PC-3 (cell line): ENCODE data around the gene PYGM. TPM values are rescaled to one million over a fixed set of nuclear protein-coding genes. Genes with fewer than 3 reads are reported as not detected.

Experiments used
- ATAC-seq: fragments of 200-7000 bp; cut with Tn5 transposase; 2 replicates; pipeline ENCODE4 v1.9.1; 2020; ENCODE audit warnings: mild to moderate bottlenecking, moderate library complexity
- BruUV-seq: library from RNA; stranded (reverse); fragments of 400-500 nt; replicated peaks from 2 replicates; lab custom pipeline; 2021; lab: Mats Ljungman, UMichigan
- CTCF ChIA-PET: fragments of 300-600 bp; sonication (Branson Sonifier 250); formaldehyde crosslinking; loops from one replicate; lab custom pipeline; 2022; ENCODE audit warnings: antibody characterized with exemption; lab: Charles Lee
- POLR2A ChIA-PET: fragments of 300-600 bp; sonication (Branson Sonifier 250); formaldehyde crosslinking; loops from one replicate; lab custom pipeline; 2022; ENCODE audit warnings: antibody characterized with exemption; ENCODE audit not compliant: unreplicated experiment; lab: Charles Lee
- DNase-seq: peaks from one replicate; pipeline ENCODE4 v3.0.0-alpha.2; 2015
- H2AFZ ChIP-seq: fragments of 300-600 bp; sonication (generic); 2 replicates; pipeline ENCODE4 v1.6.0; 2016; ENCODE audit warnings: antibody characterized with exemption, low read length
- H3F3A ChIP-seq: fragments of 300-600 bp; sonication (generic); one replicate; pipeline ENCODE4 v1.6.0; 2017; ENCODE audit warnings: antibody characterized with exemption, low read length, control low read depth, mild to moderate bottlenecking; ENCODE audit not compliant: unreplicated experiment
- H3K27ac ChIP-seq: fragments of 300-600 bp; sonication (generic); 2 replicates; pipeline ENCODE4 v1.5.1; 2016; ENCODE audit warnings: mild to moderate bottlenecking, low read length
- H3K27me3 ChIP-seq: fragments of 300-600 bp; sonication (generic); 2 replicates; pipeline ENCODE4 v1.6.1; 2016; ENCODE audit warnings: low read length, mixed read lengths
- H3K36me3 ChIP-seq: fragments of 300-600 bp; sonication (generic); 2 replicates; pipeline ENCODE4 v1.6.1; 2016; ENCODE audit warnings: low read depth, mixed run types, low read length, mixed read lengths
- H3K4me1 ChIP-seq: fragments of 300-600 bp; sonication (generic); 2 replicates; pipeline ENCODE4 v1.5.1; 2016; ENCODE audit warnings: low read length; ENCODE audit not compliant: insufficient read depth
- H3K4me2 ChIP-seq: fragments of 300-600 bp; sonication (generic); 2 replicates; pipeline ENCODE4 v1.6.0; 2016; ENCODE audit warnings: low read length
- H3K4me3 ChIP-seq: fragments of 300-600 bp; sonication (generic); 2 replicates; pipeline ENCODE4 v1.5.1; 2016; ENCODE audit warnings: mild to moderate bottlenecking, low read length, mixed read lengths
- H3K79me2 ChIP-seq: fragments of 300-600 bp; sonication (generic); 2 replicates; pipeline ENCODE4 v1.6.1; 2017; ENCODE audit warnings: low read length, mixed read lengths
- H3K9ac ChIP-seq: fragments of 300-600 bp; sonication (generic); 2 replicates; pipeline ENCODE4 v1.6.0; 2016; ENCODE audit warnings: mild to moderate bottlenecking, low read length
- H3K9me2 ChIP-seq: fragments of 300-600 bp; sonication (generic); replicated peaks from 2 replicates; pipeline ENCODE4 v1.6.1; 2016; ENCODE audit warnings: mixed run types, low read length, mixed read lengths
- H3K9me3 ChIP-seq: fragments of 300-600 bp; sonication (generic); 2 replicates; pipeline ENCODE4 v1.6.1; 2016; ENCODE audit warnings: low read length, mixed read lengths
- H4K20me1 ChIP-seq: fragments of 300-600 bp; sonication (generic); 2 replicates; pipeline ENCODE4 v1.6.1; 2016; ENCODE audit warnings: low read length, mixed read lengths
- EZH2 ChIP-seq: fragments of 300-600 bp; sonication (generic); IDR thresholded peaks from one replicate; pipeline ENCODE4 v1.6.1; 2017; ENCODE audit warnings: antibody characterized with exemption, mild to moderate bottlenecking, low read length; ENCODE audit not compliant: unreplicated experiment
- EZH2phosphoT487 ChIP-seq: fragments of 300-600 bp; sonication (generic); IDR thresholded peaks from 2 replicates; pipeline ENCODE4 v1.6.1; 2018; ENCODE audit warnings: mild to moderate bottlenecking, antibody characterized with exemption, low read length, borderline replicate concordance
- intact Hi-C: fragments of 100-400 bp; cut with micrococcal nuclease; formaldehyde crosslinking; loops from 2 replicates; pipeline ENCODE4 v1.9.0; 2023
- total RNA-seq: library from RNA; depleted of rRNA; stranded (reverse); fragments of >200 nt; gene quantifications from 2 replicates; pipeline ENCODE4 v1.2.3, GENCODE V29; 2014
- TF ChIP-seq, protein P1 (sequence below): fragments of 300-600 bp; sonication (generic); conservative IDR thresholded peaks from 2 replicates; pipeline ENCODE4 v1.5.1; 2017; ENCODE audit warnings: antibody characterized with exemption, low read depth, mild to moderate bottlenecking, low read length

PYGM gene
- total RNA-seq, 1 experiment from 2014 or later = 0.95 TPM

DNA sequence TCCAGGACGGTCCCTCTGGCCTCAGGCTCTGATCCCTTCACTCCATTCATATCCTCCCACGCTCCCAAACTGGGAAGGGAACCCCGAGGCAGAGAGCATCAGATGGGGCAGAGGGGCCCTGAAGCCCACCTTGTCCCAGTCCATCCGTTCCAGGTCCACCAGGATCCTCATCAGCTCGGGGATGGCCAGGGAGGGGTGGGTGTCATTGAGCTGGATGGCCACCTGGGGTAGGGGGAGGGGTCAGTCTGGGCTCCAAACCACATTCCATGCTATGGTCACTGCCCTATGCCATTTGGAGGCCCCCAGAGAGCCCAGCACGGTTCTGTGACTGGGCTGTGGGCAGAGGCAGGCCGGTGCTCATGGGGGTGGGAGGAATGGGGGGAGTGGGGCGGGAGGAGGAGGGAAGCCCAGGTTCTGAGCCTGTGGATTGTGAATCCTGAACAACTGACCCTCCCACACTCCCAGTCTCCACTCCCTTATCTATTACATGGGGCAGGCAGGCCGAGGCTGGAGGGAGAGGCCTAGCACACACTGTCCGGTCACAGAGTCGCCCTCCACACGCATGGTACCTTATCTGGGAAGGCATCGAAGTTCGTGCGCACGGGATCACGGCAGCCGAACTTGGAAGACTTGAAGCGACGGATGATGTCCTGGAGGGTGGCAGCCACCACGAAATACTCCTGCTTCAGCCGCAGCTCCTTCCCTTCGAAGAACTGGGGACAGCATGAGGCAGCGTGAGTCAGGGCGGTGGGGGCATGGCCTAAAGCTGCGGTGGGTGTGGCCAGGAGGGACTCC, 5.5 kb downstream of the PYGM start:
- Histone ChIP-seq H3F3A (no peaks in the 10 kb centered on the region), H3K4me2 (no peak overlapping the region), H4K20me1 (no peaks in the 10 kb centered on the region), H3K79me2 (no peaks in the 10 kb centered on the region), H3K9me3 (no peaks in the 10 kb centered on the region), H3K4me1 (no peaks in the 10 kb centered on the region), H3K27me3 (no peaks in the 10 kb centered on the region), H3K9me2 (no peaks in the 10 kb centered on the region), H3K4me3 (no peak overlapping the region), H3K9ac (no peak overlapping the region), H3K27ac (no peak overlapping the region), H3K36me3 (no peaks in the 10 kb centered on the region), H2AFZ (no peak overlapping the region)
- no peak for ATAC-seq
- intact Hi-C loops = no loop called here
- POLR2A ChIA-PET = no interaction called here
- CTCF ChIA-PET = interaction anchor here (0.6 kb wide), 1 partner anchor 66 kb away, joined by 6 read pairs; no protein-coding TSS in a partner anchor
- no TSS peak for BruUV-seq
- TF ChIP-seq EZH2phosphoT487 = no peak
- TF ChIP-seq, protein P1, sequence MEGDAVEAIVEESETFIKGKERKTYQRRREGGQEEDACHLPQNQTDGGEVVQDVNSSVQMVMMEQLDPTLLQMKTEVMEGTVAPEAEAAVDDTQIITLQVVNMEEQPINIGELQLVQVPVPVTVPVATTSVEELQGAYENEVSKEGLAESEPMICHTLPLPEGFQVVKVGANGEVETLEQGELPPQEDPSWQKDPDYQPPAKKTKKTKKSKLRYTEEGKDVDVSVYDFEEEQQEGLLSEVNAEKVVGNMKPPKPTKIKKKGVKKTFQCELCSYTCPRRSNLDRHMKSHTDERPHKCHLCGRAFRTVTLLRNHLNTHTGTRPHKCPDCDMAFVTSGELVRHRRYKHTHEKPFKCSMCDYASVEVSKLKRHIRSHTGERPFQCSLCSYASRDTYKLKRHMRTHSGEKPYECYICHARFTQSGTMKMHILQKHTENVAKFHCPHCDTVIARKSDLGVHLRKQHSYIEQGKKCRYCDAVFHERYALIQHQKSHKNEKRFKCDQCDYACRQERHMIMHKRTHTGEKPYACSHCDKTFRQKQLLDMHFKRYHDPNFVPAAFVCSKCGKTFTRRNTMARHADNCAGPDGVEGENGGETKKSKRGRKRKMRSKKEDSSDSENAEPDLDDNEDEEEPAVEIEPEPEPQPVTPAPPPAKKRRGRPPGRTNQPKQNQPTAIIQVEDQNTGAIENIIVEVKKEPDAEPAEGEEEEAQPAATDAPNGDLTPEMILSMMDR = no peak
- TF ChIP-seq EZH2 = no peak
- no peak for DNase-seq

DNA sequence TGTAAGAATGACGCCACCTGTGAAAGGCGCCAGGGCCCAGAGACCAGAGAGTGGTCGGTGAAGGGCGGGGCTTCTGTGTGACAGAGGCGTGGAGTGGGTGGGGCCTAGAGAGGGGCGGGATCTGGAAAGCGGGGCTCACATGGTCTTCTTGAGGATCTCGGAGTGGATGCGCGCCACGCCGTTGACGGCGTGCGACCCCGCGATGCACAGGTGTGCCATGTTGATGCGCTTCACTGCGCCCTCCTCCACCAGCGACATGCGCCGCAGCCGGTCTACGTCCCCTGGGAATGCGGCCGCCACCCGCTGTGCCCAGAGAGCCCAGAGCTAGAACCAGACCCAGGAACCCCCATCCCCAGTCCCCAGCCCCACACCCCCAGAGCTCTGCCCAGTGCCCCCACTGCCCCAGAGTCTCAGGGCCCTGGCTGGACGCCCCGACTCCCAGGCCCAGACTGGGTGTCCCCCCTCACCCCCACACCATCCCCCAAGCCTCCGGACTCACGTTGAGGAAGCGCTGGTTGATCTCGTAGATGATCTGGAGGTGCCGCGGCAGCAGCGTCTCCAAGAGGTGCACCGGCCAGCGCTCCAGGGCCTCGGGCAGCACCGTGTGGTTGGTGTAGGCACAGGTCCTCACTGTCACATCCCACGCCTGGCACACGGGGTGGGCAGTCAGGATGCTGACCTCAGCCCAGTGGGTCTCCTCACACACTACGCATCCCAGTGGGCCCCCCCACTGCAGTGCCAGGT, 6.2 kb downstream of the PYGM start:
- no peaks in the 10 kb centered on the region for H3K79me2 ChIP-seq
- no peaks in the 10 kb centered on the region for H3K27me3 ChIP-seq
- H3K4me2 ChIP-seq = no peak overlapping the region
- no peak for TF ChIP-seq EZH2
- no peak for TF ChIP-seq EZH2phosphoT487
- TF ChIP-seq, protein P1 = no peak
- CTCF ChIA-PET = interaction anchor here (0.6 kb wide), 1 partner anchor 65 kb away, joined by 6 read pairs; no protein-coding TSS in a partner anchor
- intact Hi-C loops = no loop called here
- H3K9me2 ChIP-seq = no peaks in the 10 kb centered on the region
- BruUV-seq = no TSS peak
- no peaks in the 10 kb centered on the region for H3K4me1 ChIP-seq
- no peaks in the 10 kb centered on the region for H3K36me3 ChIP-seq
- no peaks in the 10 kb centered on the region for H3K9me3 ChIP-seq
- no peaks in the 10 kb centered on the region for H3F3A ChIP-seq
- POLR2A ChIA-PET = no interaction called here
- no peak for ATAC-seq
- no peak overlapping the region for H3K27ac ChIP-seq
- H4K20me1 ChIP-seq = no peaks in the 10 kb centered on the region
- no peak overlapping the region for H3K4me3 ChIP-seq
- DNase-seq = no peak
- H2AFZ ChIP-seq = no peak overlapping the region
- H3K9ac ChIP-seq = no peak overlapping the region
